IMR-90 (cell line): ENCODE results near the gene DYNLL2. TPM values are rescaled to one million over a fixed set of nuclear protein-coding genes. Genes with fewer than 3 reads are reported as not detected.

ENCODE experiments used
- ATAC-seq: fragments of 200-7000 bp; cut with Tn5 transposase; 2 replicates; pipeline ENCODE4 v1.9.1; 2020; ENCODE audit warnings: low read depth, mild to moderate bottlenecking, moderate library complexity
- BruUV-seq: library from RNA; stranded (reverse); fragments of 400-500 nt; replicated peaks from 2 replicates; lab custom pipeline; 2021; lab: Mats Ljungman, UMichigan
- CTCF ChIA-PET: fragments of 300-600 bp; formaldehyde crosslinking; extraction: SDS; loops from one replicate; lab custom pipeline; 2021; ENCODE audit warnings: antibody characterized with exemption; lab: Yijun Ruan, JAX
- POLR2A ChIA-PET: fragments of 300-600 bp; sonication (Branson Sonifier 250); formaldehyde crosslinking; loops from one replicate; lab custom pipeline; 2022; ENCODE audit warnings: antibody characterized with exemption; ENCODE audit not compliant: unreplicated experiment; lab: Charles Lee
- DNase-seq: peaks from one replicate; pipeline ENCODE4 v3.0.0; 2013
- H2AFZ ChIP-seq: replicated peaks from 2 replicates; pipeline ENCODE3; 2013; ENCODE audit warnings: low read length, mild to moderate bottlenecking; ENCODE audit not compliant: poor library complexity
- H2AK5ac ChIP-seq: 2 replicates; pipeline ENCODE4 v1.6.1; 2013; ENCODE audit warnings: low read depth, low read length, inconsistent platforms
- H2AK9ac ChIP-seq: replicated peaks from 2 replicates; pipeline ENCODE3; 2013; ENCODE audit warnings: mild to moderate bottlenecking, low read depth, low read length, moderate library complexity; ENCODE audit not compliant: poor library complexity
- H2BK120ac ChIP-seq: 2 replicates; pipeline ENCODE4 v1.6.1; 2013; ENCODE audit warnings: low read depth, low read length, inconsistent platforms
- H2BK15ac ChIP-seq: 3 replicates; pipeline ENCODE4 v1.6.1; 2013; ENCODE audit warnings: low read depth, low read length, inconsistent platforms
- H2BK20ac ChIP-seq: 2 replicates; pipeline ENCODE4 v1.6.1; 2013; ENCODE audit warnings: low read depth, mild to moderate bottlenecking, inconsistent platforms, low read length, moderate library complexity
- H2BK5ac ChIP-seq: 2 replicates; pipeline ENCODE4 v1.6.1; 2013; ENCODE audit warnings: mild to moderate bottlenecking, low read depth, low read length, inconsistent platforms; ENCODE audit not compliant: poor library complexity, severe bottlenecking
- H3K14ac ChIP-seq: replicated peaks from 2 replicates; pipeline ENCODE4 v1.6.1; 2013; ENCODE audit warnings: low read depth, low read length, inconsistent platforms
- H3K18ac ChIP-seq: 2 replicates; pipeline ENCODE4 v1.6.1; 2013; ENCODE audit warnings: low read depth, low read length, control low read depth
- H3K23ac ChIP-seq: 2 replicates; pipeline ENCODE4 v1.6.1; 2013; ENCODE audit warnings: low read depth, low read length, inconsistent platforms
- H3K27ac ChIP-seq: 2 replicates; pipeline ENCODE4 v1.5.1; 2013; ENCODE audit warnings: mild to moderate bottlenecking, control low read depth, low read length; ENCODE audit not compliant: insufficient read depth
- H3K27me3 ChIP-seq: 2 replicates; pipeline ENCODE4 v1.6.1; 2013; ENCODE audit warnings: low read length; ENCODE audit not compliant: control insufficient read depth, insufficient read depth
- H3K36me3 ChIP-seq: 2 replicates; pipeline ENCODE4 v1.6.1; 2013; ENCODE audit warnings: low read length, mixed read lengths; ENCODE audit not compliant: control insufficient read depth, insufficient read depth
- H3K4ac ChIP-seq: 2 replicates; pipeline ENCODE4 v1.6.1; 2013; ENCODE audit warnings: low read depth, low read length, inconsistent platforms
- H3K4me1 ChIP-seq: 2 replicates; pipeline ENCODE4 v1.6.1; 2013; ENCODE audit warnings: low read length, mixed read lengths; ENCODE audit not compliant: control insufficient read depth, insufficient read depth
- H3K4me2 ChIP-seq: 2 replicates; pipeline ENCODE4 v1.6.1; 2013; ENCODE audit warnings: low read depth, mild to moderate bottlenecking, control low read depth, low read length, moderate library complexity
- H3K4me3 ChIP-seq: 2 replicates; pipeline ENCODE4 v1.5.1; 2013; ENCODE audit warnings: low read depth, mild to moderate bottlenecking, control low read depth, low read length, moderate library complexity; ENCODE audit not compliant: insufficient read depth
- H3K56ac ChIP-seq: 2 replicates; pipeline ENCODE4 v1.6.1; 2013; ENCODE audit warnings: low read length, inconsistent platforms; ENCODE audit not compliant: insufficient read depth; ENCODE audit errors: extremely low read depth
- H3K79me1 ChIP-seq, 2 experiments: 2 replicates each; pipeline ENCODE4 v1.6.1; 2013; ENCODE audit warnings: low read length in 2 of 2, inconsistent platforms in 1 of 2, low read depth in 1 of 2
- H3K9ac ChIP-seq: 2 replicates; pipeline ENCODE4 v1.6.1; 2013; ENCODE audit warnings: low read depth, low read length, control low read depth
- H3K9me1 ChIP-seq: 2 replicates; pipeline ENCODE4 v1.6.1; 2013; ENCODE audit warnings: low read length, inconsistent platforms; ENCODE audit not compliant: insufficient read depth
- H3K9me3 ChIP-seq: 2 replicates; pipeline ENCODE4 v1.6.1; 2013; ENCODE audit warnings: low read length; ENCODE audit not compliant: control insufficient read depth, insufficient read depth
- H4K20me1 ChIP-seq: 2 replicates; pipeline ENCODE4 v1.6.1; 2013; ENCODE audit warnings: low read length, inconsistent platforms; ENCODE audit not compliant: insufficient read depth
- H4K5ac ChIP-seq: 2 replicates; pipeline ENCODE4 v1.6.1; 2013; ENCODE audit warnings: mild to moderate bottlenecking, low read depth, low read length, control low read depth
- H4K8ac ChIP-seq, 2 experiments: 2 replicates each; pipeline ENCODE4 v1.6.1; 2013; ENCODE audit warnings: low read depth in 2 of 2, low read length in 2 of 2, control low read depth in 1 of 2, inconsistent platforms in 1 of 2
- H4K91ac ChIP-seq: 2 replicates; pipeline ENCODE4 v1.6.1; 2013; ENCODE audit warnings: low read depth, low read length, inconsistent platforms; ENCODE audit not compliant: insufficient read depth
- CEBPB ChIP-seq: IDR thresholded peaks from 2 replicates; pipeline ENCODE4 v1.6.1; 2012; ENCODE audit warnings: low read depth, low read length, improper control_type of control experiment
- CTCF ChIP-seq: conservative IDR thresholded peaks from 2 replicates; pipeline ENCODE4 v1.5.1; 2012; ENCODE audit warnings: mild to moderate bottlenecking, low read depth, low read length, improper control_type of control experiment
- MAFK ChIP-seq: IDR thresholded peaks from 2 replicates; pipeline ENCODE4 v1.6.1; 2012; ENCODE audit warnings: low read depth, low read length, improper control_type of control experiment
- MAZ ChIP-seq: IDR thresholded peaks from 2 replicates; pipeline ENCODE4 v1.6.1; 2012; ENCODE audit warnings: low read depth, mild to moderate bottlenecking, low read length, improper control_type of control experiment, moderate library complexity, borderline replicate concordance
- POLR2A ChIP-seq: IDR thresholded peaks from 2 replicates; pipeline ENCODE4 v1.6.1; 2012; ENCODE audit warnings: mild to moderate bottlenecking, low read depth, low read length
- RCOR1 ChIP-seq: IDR thresholded peaks from 2 replicates; pipeline ENCODE4 v1.6.1; 2012; ENCODE audit warnings: mild to moderate bottlenecking, low read length, improper control_type of control experiment; ENCODE audit not compliant: insufficient replicate concordance
- WGBS, 2 experiments: methylation state at CpG; one replicate each; pipeline versions ENCODE4 v1.1.5 to v1.1.7; 2013; ENCODE audit warnings: missing lambda C conversion rate in 2 of 2; ENCODE audit not compliant: insufficient read length in 1 of 2; ENCODE audit errors: extremely low coverage in 2 of 2; 5-methylcytosine and 5-hydroxymethylcytosine counted together
- dilution Hi-C: fragments of 300-500 bp; cut with HindIII; formaldehyde crosslinking; loops from one replicate; pipeline ENCODE4 v1.14.3; 2018; ENCODE audit warnings: low sequenced_read_pairs; ENCODE audit not compliant: unreplicated experiment
- in situ Hi-C: fragments of 300-500 bp; cut with MboI; formaldehyde crosslinking; loops from 3 replicates; pipeline ENCODE4 v1.14.3; 2019; ENCODE audit warnings: low sequenced_read_pairs, inconsistent platforms, mixed read lengths
- intact Hi-C: fragments of 100-400 bp; cut with micrococcal nuclease; formaldehyde crosslinking; loops from 2 replicates; pipeline ENCODE4 v1.10.0; 2022
- polyA plus RNA-seq, 3 experiments: library from polyadenylated mRNA; depleted of rRNA; stranded (reverse); fragments of >200 nt; gene quantifications; 2 replicates each; pipeline ENCODE4 v1.2.3, GENCODE V29; 2012; ENCODE audit warnings: low replicate concordance in 1 of 3
- total RNA-seq: library from RNA; depleted of rRNA; stranded (reverse); fragments of >200 nt; gene quantifications from 2 replicates; pipeline ENCODE4 v1.2.3, GENCODE V29; 2012

The DYNLL2 gene
- total and polyA plus RNA-seq, 2 of the 4 experiments (the other 2 are of a cell fraction), result 9.1 to 14.2 TPM

- TF ChIP-seq CEBPB (no peak), POLR2A (no peak), CTCF (no peak), MAFK (no peak), RCOR1 (no peak), MAZ (no peak)
- H4K91ac ChIP-seq, result no peak overlapping the region
- BruUV-seq, result no TSS peak
- H3K56ac ChIP-seq, result no peak overlapping the region
- ATAC-seq (no peak), DNase-seq (no peak)
- no peak overlapping the region for H3K9ac ChIP-seq
- H3K14ac ChIP-seq, result no peak overlapping the region
- H3K79me1 ChIP-seq, result peaks cover 19 to 70% of the 10 kb centered on the region in 2 experiments
- H4K20me1 ChIP-seq, result peaks cover 60% of the 10 kb centered on the region
- H2AK9ac ChIP-seq, result no peak overlapping the region
- H3K23ac ChIP-seq, result no peak overlapping the region
- in situ Hi-C loops (no loop called here), intact Hi-C loops (no loop called here), dilution Hi-C loops (no loop called here)
- no peak overlapping the region for H2BK120ac ChIP-seq
- peaks cover 19% of the 10 kb centered on the region; the same call in 1 of the 2 replicates for H3K9me1 ChIP-seq
- ChIA-PET POLR2A (no interaction called here), CTCF (no interaction called here)
- peaks cover 2% of the 10 kb centered on the region; the same call in 1 of the 2 replicates for H3K4me1 ChIP-seq
- no peak overlapping the region for H4K5ac ChIP-seq
- no peak overlapping the region for H3K4me3 ChIP-seq
- no peak overlapping the region for H2BK20ac ChIP-seq
- H3K4ac ChIP-seq, result no peak overlapping the region
- H3K4me2 ChIP-seq, result no peak overlapping the region
- H3K27me3 ChIP-seq, result no peaks in the 10 kb centered on the region
- WGBS, 2 experiments, result no CpG with 5 or more reads among the region's 2 CpGs
- peaks cover 56% of the 10 kb centered on the region for H3K36me3 ChIP-seq
- H4K8ac ChIP-seq, result no peak overlapping the region
- H2AFZ ChIP-seq, result no peak overlapping the region
- no peak overlapping the region for H2BK5ac ChIP-seq
- H3K18ac ChIP-seq, result no peak overlapping the region
- no peak overlapping the region for H3K27ac ChIP-seq
- no peaks in the 10 kb centered on the region for H3K9me3 ChIP-seq
- no peak overlapping the region for H2AK5ac ChIP-seq
- H2BK15ac ChIP-seq, result no peak overlapping the region
Measured at GRCh38 chr17:58091024-58091567, 7.9 kb downstream of the DYNLL2 start.
